HAP-1 (cell line): Measurements from ENCODE around the gene ISG20L2.

Experiments used
- DNase-seq, 2 experiments: peaks; one replicate each; pipeline ENCODE4 v3.0.0-alpha.2; 2016 to 2020; ENCODE audit warnings: low spot score in 2 of 2
- H3K27me3 ChIP-seq: fragments of 250-450 bp; sonication (Bioruptor Pico); 2 replicates; pipeline ENCODE4 v1.5.1; 2020; ENCODE audit warnings: low read depth, mild to moderate bottlenecking, moderate library complexity
- H3K36me3 ChIP-seq: fragments of 250-450 bp; sonication (Bioruptor Pico); replicated peaks from 2 replicates; pipeline ENCODE4 v1.5.1; 2020; ENCODE audit warnings: mild to moderate bottlenecking
- H3K4me1 ChIP-seq: fragments of 250-450 bp; sonication (Bioruptor Pico); 2 replicates; pipeline ENCODE4 v1.5.1; 2020; ENCODE audit warnings: mild to moderate bottlenecking
- H3K4me3 ChIP-seq: fragments of 250-450 bp; sonication (Bioruptor Pico); 2 replicates; pipeline ENCODE4 v1.5.1; 2020; ENCODE audit warnings: mild to moderate bottlenecking, moderate library complexity
- H3K9me3 ChIP-seq: fragments of 250-450 bp; sonication (Bioruptor Pico); 2 replicates; pipeline ENCODE4 v1.5.1; 2020; ENCODE audit warnings: mild to moderate bottlenecking, moderate library complexity
- in situ Hi-C: fragments of 300-500 bp; cut with MboI; formaldehyde crosslinking; loops from 3 replicates; pipeline ENCODE4 v1.14.3; 2020; ENCODE audit warnings: low sequenced_read_pairs, inconsistent platforms, mixed read lengths

The ISG20L2 gene

GRCh38 chr1:156742017-156742416 lies 13.5 kb upstream of the ISG20L2 start:
- in situ Hi-C loops, result no loop called here
- no peaks in the 10 kb centered on the region; the same call in 1 of the 2 replicates for H3K9me3 ChIP-seq
- no peaks in the 10 kb centered on the region for H3K27me3 ChIP-seq
- DNase-seq, result no peak
- peaks cover 24% of the 10 kb centered on the region for H3K4me1 ChIP-seq
- H3K36me3 ChIP-seq, result peaks cover 56% of the 10 kb centered on the region
- 0 out of 2 replicates have a peak overlapping the region, but pooled peaks have one; percentile 6 for H3K4me3 ChIP-seq

DNA sequence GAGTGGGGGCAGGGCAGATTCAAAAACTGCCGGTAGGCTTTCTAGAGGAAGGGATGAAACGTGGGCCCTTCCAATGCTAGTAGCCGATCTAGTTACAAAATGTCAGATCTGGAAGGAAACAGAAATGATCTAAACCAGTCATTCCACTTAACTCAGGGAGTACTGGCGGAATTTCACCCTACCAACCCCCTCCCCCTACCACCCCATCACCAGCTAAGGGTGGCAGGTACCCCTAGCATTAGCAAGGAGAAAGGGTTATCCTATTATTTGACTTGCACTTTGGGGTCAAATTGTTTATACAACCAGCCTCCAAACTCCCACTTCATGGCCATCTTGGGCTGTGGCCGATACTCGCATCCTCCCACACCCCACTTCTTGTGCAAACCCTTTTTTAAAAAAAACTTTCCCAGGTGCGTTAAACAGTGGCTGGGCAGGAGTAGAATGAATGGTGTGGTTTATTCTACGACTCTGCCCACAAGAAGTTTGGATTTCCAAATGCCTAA lies 13.0 kb upstream of the ISG20L2 start:
- no peak for DNase-seq
- peaks cover 61% of the 10 kb centered on the region for H3K36me3 ChIP-seq
- no peaks in the 10 kb centered on the region; the same call in 1 of the 2 replicates for H3K9me3 ChIP-seq
- H3K4me1 ChIP-seq, result peaks cover 20% of the 10 kb centered on the region
- H3K4me3 ChIP-seq, result 0 out of 2 replicates have a peak overlapping the region, but pooled peaks have one; percentile 6
- no peaks in the 10 kb centered on the region for H3K27me3 ChIP-seq
- in situ Hi-C loops, result no loop called here

- H3K4me1 ChIP-seq, result peaks cover 13% of the 10 kb centered on the region
- DNase-seq, result peak; percentile 97 to 99
- peak within 1 kb of the TSS; percentile 74 for H3K4me3 ChIP-seq
- no peaks in the 10 kb centered on the region; the same call in 1 of the 2 replicates for H3K9me3 ChIP-seq
- no peaks in the 10 kb centered on the region for H3K27me3 ChIP-seq
- H3K36me3 ChIP-seq, result peaks cover 63% of the 10 kb centered on the region
- in situ Hi-C loops, result no loop called here
Measured at GRCh38 chr1:156740741-156741480, 12.3 kb upstream of the ISG20L2 start, which contains the start of gene MRPL24. MRPL24 (minus strand) TSS chr1:156741088; CDS start chr1:156738704, 2,384 bp downstream.

- Histone ChIP-seq H3K4me3 (peak overlapping the region; percentile 74), H3K9me3 (no peaks in the 10 kb centered on the region; the same call in 1 of the 2 replicates), H3K36me3 (peaks cover 60% of the 10 kb centered on the region), H3K27me3 (no peaks in the 10 kb centered on the region), H3K4me1 (peaks cover 13% of the 10 kb centered on the region)
- in situ Hi-C loops, result no loop called here
- DNase-seq, result no peak
Measured at GRCh38 chr1:156740237-156740740, 11.7 kb upstream of the ISG20L2 start.

- H3K9me3 ChIP-seq, result no peaks in the 10 kb centered on the region; the same call in 1 of the 2 replicates
- no peaks in the 10 kb centered on the region for H3K27me3 ChIP-seq
- DNase-seq, result no peak
- peaks cover 13% of the 10 kb centered on the region for H3K4me1 ChIP-seq
- in situ Hi-C loops, result no loop called here
- H3K4me3 ChIP-seq, result no peak overlapping the region
- peaks cover 50% of the 10 kb centered on the region for H3K36me3 ChIP-seq
Measured at GRCh38 chr1:156738916-156739315, 10.3 kb upstream of the ISG20L2 start.

DNA sequence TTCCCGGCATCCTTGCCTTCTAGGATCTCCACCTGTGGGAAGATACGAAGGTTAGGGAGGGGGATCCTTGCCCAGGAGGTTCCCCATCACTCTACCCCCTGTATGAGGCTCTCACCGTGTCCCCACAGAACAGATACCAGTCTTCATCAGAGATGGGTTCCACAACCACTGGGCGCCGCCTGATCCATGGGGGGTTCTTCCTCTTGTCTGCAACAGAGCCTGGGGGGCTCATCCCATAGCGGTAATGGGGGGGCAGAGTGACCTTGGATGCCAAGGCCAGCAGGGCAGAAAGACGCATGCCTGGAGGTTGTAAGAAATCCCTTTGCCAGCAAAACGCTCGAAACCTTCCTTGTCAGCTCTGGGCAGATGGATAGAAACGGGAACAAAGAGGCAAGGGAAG lies 9.8 kb upstream of the ISG20L2 start:
- Histone ChIP-seq H3K9me3 (no peaks in the 10 kb centered on the region; the same call in 1 of the 2 replicates), H3K4me1 (peaks cover 13% of the 10 kb centered on the region), H3K27me3 (no peaks in the 10 kb centered on the region), H3K36me3 (peaks cover 50% of the 10 kb centered on the region), H3K4me3 (no peak overlapping the region)
- in situ Hi-C loops, result no loop called here
- no peak for DNase-seq

- Histone ChIP-seq H3K9me3 (no peaks in the 10 kb centered on the region), H3K4me1 (no peaks in the 10 kb centered on the region; the same call in 1 of the 2 replicates), H3K27me3 (no peaks in the 10 kb centered on the region), H3K4me3 (no peak overlapping the region), H3K36me3 (peaks cover 42% of the 10 kb centered on the region)
- in situ Hi-C loops, result no loop called here
- DNase-seq, result no peak
Measured at GRCh38 chr1:156733989-156734584, 5.5 kb upstream of the ISG20L2 start.

GRCh38 chr1:156727926-156728598 lies 504 bp downstream of the ISG20L2 start, which contains the start of gene METTL25B:
METTL25B (plus strand) TSS chr1:156728469; CDS start chr1:156729105, 636 bp downstream.
- Histone ChIP-seq H3K36me3 (peaks cover 31% of the 10 kb centered on the region), H3K4me3 (peak within 1 kb of the TSS; percentile 82), H3K27me3 (no peaks in the 10 kb centered on the region), H3K4me1 (peaks cover 14% of the 10 kb centered on the region), H3K9me3 (no peaks in the 10 kb centered on the region)
- peak; percentile 65 to 88 for DNase-seq
- in situ Hi-C loops, result loop anchor here (5.0 kb wide), 1 partner anchor 39 kb away; the partner anchor contains the start of gene PRCC

- no peak for DNase-seq
- in situ Hi-C loops, result loop anchor here (5.0 kb wide), 1 partner anchor 40 kb away; the partner anchor contains the start of gene PRCC
- Histone ChIP-seq H3K9me3 (no peaks in the 10 kb centered on the region), H3K4me1 (peaks cover 14% of the 10 kb centered on the region), H3K4me3 (peak overlapping the region; percentile 82), H3K36me3 (peaks cover 37% of the 10 kb centered on the region), H3K27me3 (no peaks in the 10 kb centered on the region)
Measured at GRCh38 chr1:156727492-156727891, 1.1 kb downstream of the ISG20L2 start.

- H3K27me3 ChIP-seq, result no peaks in the 10 kb centered on the region
- peak overlapping the region; percentile 82 for H3K4me3 ChIP-seq
- peak; percentile 84 to 85 for DNase-seq
- peaks cover 14% of the 10 kb centered on the region for H3K4me1 ChIP-seq
- peaks cover 34% of the 10 kb centered on the region for H3K36me3 ChIP-seq
- in situ Hi-C loops, result loop anchor here (5.0 kb wide), 1 partner anchor 41 kb away; the partner anchor contains the start of gene PRCC
- H3K9me3 ChIP-seq, result no peaks in the 10 kb centered on the region
Measured at GRCh38 chr1:156726549-156727226, 1.9 kb downstream of the ISG20L2 start.

GRCh38 chr1:156725683-156726280 lies 2.8 kb downstream of the ISG20L2 start:
- H3K4me1 ChIP-seq, result peaks cover 14% of the 10 kb centered on the region
- H3K9me3 ChIP-seq, result no peaks in the 10 kb centered on the region
- DNase-seq, result peak; percentile 93 to 94
- peaks cover 43% of the 10 kb centered on the region for H3K36me3 ChIP-seq
- in situ Hi-C loops, result loop anchor here (5.0 kb wide), 1 partner anchor 42 kb away; the partner anchor contains the start of gene PRCC
- H3K27me3 ChIP-seq, result no peaks in the 10 kb centered on the region
- H3K4me3 ChIP-seq, result peak overlapping the region; percentile 82

GRCh38 chr1:156721535-156721934 lies 7.0 kb downstream of the ISG20L2 start:
- H3K9me3 ChIP-seq, result no peaks in the 10 kb centered on the region

More at GRCh38 chr1:156721535-156721934, 7.0 kb downstream of the ISG20L2 start:
- no peak overlapping the region for H3K4me3 ChIP-seq
- peaks cover 7% of the 10 kb centered on the region for H3K4me1 ChIP-seq
- in situ Hi-C loops, result no loop called here
- no peaks in the 10 kb centered on the region for H3K27me3 ChIP-seq
- H3K36me3 ChIP-seq, result peaks cover 43% of the 10 kb centered on the region
- DNase-seq, result no peak
